Fibroblast of lung (primary cell): ENCODE measurements around the gene SCN2A. TPM values are rescaled to one million over a fixed set of nuclear protein-coding genes. Genes with fewer than 3 reads are reported as not detected.

Experiments used
- DNase-seq, 2 donors: peaks; one replicate each; pipeline versions ENCODE4 v3.0.0 to v3.0.0-alpha.2; 2010; ENCODE audit warnings: low read depth in 2 of 2
- H2AFZ ChIP-seq: 2 replicates; pipeline ENCODE4 v1.5.1; 2012; ENCODE audit warnings: low read length, control low read depth, inconsistent platforms
- H3K27ac ChIP-seq: 2 replicates; pipeline ENCODE4 v1.5.1; 2011; ENCODE audit warnings: low read length, control low read depth; ENCODE audit not compliant: insufficient read depth
- H3K27me3 ChIP-seq: 2 replicates; pipeline ENCODE4 v1.5.1; 2011; ENCODE audit warnings: mild to moderate bottlenecking, low read length; ENCODE audit not compliant: control insufficient read depth, insufficient read depth
- H3K36me3 ChIP-seq: 2 replicates; pipeline ENCODE4 v1.5.1; 2011; ENCODE audit warnings: low read length; ENCODE audit not compliant: control insufficient read depth, insufficient read depth
- H3K4me1 ChIP-seq: 2 replicates; pipeline ENCODE4 v1.5.1; 2011; ENCODE audit warnings: low read length; ENCODE audit not compliant: control insufficient read depth, insufficient read depth; ENCODE audit errors: extremely low read depth
- H3K4me2 ChIP-seq: 2 replicates; pipeline ENCODE4 v1.5.1; 2011; ENCODE audit warnings: low read length, control low read depth; ENCODE audit not compliant: insufficient read depth; ENCODE audit errors: extremely low read depth
- H3K4me3 ChIP-seq, 4 experiments: fragments of 200-600 bp in 1 of 4; sonication (generic) in 1 of 4; replicated peaks in 1 of 4; 2 replicates each; pipeline ENCODE4 v1.5.1; 2011 to 2016; ENCODE audit warnings: low read length in 4 of 4, low read depth in 3 of 4, mild to moderate bottlenecking in 3 of 4, control low read depth in 2 of 4, inconsistent platforms in 1 of 4, mixed read lengths in 1 of 4; ENCODE audit not compliant: insufficient read depth in 1 of 4; ENCODE audit errors: control extremely low read depth in 1 of 4
- H3K79me2 ChIP-seq: 2 replicates; pipeline ENCODE4 v1.5.1; 2012; ENCODE audit warnings: mild to moderate bottlenecking, low read length, inconsistent platforms; ENCODE audit not compliant: control insufficient read depth, insufficient read depth
- H3K9ac ChIP-seq: 2 replicates; pipeline ENCODE4 v1.5.1; 2011; ENCODE audit warnings: mild to moderate bottlenecking, low read length, control low read depth; ENCODE audit not compliant: insufficient read depth
- H3K9me3 ChIP-seq: 2 replicates; pipeline ENCODE4 v1.5.1; 2012; ENCODE audit warnings: low read depth, low read length; ENCODE audit not compliant: control insufficient read depth, insufficient read depth
- H4K20me1 ChIP-seq: 2 replicates; pipeline ENCODE4 v1.5.1; 2011; ENCODE audit warnings: low read length; ENCODE audit not compliant: control insufficient read depth, insufficient read depth; ENCODE audit errors: extremely low read depth
- EZH2 ChIP-seq: IDR thresholded peaks from 2 replicates; pipeline ENCODE4 v1.5.1; 2012; ENCODE audit warnings: low read length, control low read depth, mild to moderate bottlenecking; ENCODE audit errors: missing control alignments
- polyA plus RNA-seq, 2 donors: library from polyadenylated mRNA; depleted of rRNA in 1 of 2; stranded (reverse) in 1 of 2; unstranded in 1 of 2; fragments of >200 nt; gene quantifications; 2 replicates each; pipeline ENCODE4 v1.2.1, GENCODE V29; 2011 to 2012; ENCODE audit warnings: missing spikeins in 1 of 2
- total RNA-seq: library from RNA; depleted of rRNA; stranded (reverse); fragments of >200 nt; gene quantifications from 2 replicates; pipeline ENCODE4 v1.2.1, GENCODE V29; 2014
- TF ChIP-seq, protein P1 (sequence below), 2 donors: IDR thresholded peaks in 1 of 2; conservative IDR thresholded peaks in 1 of 2; 1 replicate in 1 of 2; 2 replicates in 1 of 2; pipeline ENCODE4 v1.5.1; 2011 to 2012; ENCODE audit warnings: low read length in 2 of 2, control low read depth in 1 of 2, inconsistent platforms in 1 of 2, low read depth in 1 of 2, mild to moderate bottlenecking in 1 of 2

Gene SCN2A
- total and polyA plus RNA-seq, 2 donors (not counting 1 experiment from before 2014, with no cell fraction given) = 0.76 to 7.1 TPM

DNA sequence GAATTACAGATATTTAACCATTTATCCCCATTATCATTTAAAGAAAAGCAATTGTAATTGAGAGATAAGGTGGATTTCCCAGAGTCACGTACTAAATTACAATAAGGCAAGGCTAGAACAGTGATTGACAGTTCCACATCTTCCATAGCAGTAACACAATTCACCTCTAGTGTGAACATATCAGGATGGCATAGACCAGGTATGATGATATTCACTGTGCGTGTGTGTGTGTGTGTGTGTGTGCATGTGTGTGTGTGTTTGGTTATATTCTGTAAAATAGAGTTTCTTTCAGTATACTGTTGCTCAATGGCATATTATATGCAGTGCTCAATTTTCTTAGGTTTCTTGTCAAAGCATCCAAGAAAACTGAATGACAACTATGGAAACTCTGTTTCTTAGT lies 1.7 kb downstream of the SCN2A start:
- H3K4me2 ChIP-seq = no peak overlapping the region
- H3K27me3 ChIP-seq = no peaks in the 10 kb centered on the region
- H3K4me3 ChIP-seq = no peak overlapping the region
- no peaks in the 10 kb centered on the region for H4K20me1 ChIP-seq
- H3K9ac ChIP-seq = no peak overlapping the region
- no peak for TF ChIP-seq EZH2
- TF ChIP-seq, protein P1, sequence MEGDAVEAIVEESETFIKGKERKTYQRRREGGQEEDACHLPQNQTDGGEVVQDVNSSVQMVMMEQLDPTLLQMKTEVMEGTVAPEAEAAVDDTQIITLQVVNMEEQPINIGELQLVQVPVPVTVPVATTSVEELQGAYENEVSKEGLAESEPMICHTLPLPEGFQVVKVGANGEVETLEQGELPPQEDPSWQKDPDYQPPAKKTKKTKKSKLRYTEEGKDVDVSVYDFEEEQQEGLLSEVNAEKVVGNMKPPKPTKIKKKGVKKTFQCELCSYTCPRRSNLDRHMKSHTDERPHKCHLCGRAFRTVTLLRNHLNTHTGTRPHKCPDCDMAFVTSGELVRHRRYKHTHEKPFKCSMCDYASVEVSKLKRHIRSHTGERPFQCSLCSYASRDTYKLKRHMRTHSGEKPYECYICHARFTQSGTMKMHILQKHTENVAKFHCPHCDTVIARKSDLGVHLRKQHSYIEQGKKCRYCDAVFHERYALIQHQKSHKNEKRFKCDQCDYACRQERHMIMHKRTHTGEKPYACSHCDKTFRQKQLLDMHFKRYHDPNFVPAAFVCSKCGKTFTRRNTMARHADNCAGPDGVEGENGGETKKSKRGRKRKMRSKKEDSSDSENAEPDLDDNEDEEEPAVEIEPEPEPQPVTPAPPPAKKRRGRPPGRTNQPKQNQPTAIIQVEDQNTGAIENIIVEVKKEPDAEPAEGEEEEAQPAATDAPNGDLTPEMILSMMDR (conservative IDR thresholded peaks at IDR 0.05 in 1 of 2, IDR thresholded peaks at IDR 0.05 in 1 of 2; ENCODE audit: low read depth in 1 of 2, low read length in 2 of 2) = no peak
- no peak overlapping the region for H3K27ac ChIP-seq
- no peaks in the 10 kb centered on the region for H3K9me3 ChIP-seq
- no peaks in the 10 kb centered on the region for H3K4me1 ChIP-seq
- H3K36me3 ChIP-seq = no peaks in the 10 kb centered on the region
- no peaks in the 10 kb centered on the region for H3K79me2 ChIP-seq
- H2AFZ ChIP-seq = no peak overlapping the region
- DNase-seq = no peak

DNA sequence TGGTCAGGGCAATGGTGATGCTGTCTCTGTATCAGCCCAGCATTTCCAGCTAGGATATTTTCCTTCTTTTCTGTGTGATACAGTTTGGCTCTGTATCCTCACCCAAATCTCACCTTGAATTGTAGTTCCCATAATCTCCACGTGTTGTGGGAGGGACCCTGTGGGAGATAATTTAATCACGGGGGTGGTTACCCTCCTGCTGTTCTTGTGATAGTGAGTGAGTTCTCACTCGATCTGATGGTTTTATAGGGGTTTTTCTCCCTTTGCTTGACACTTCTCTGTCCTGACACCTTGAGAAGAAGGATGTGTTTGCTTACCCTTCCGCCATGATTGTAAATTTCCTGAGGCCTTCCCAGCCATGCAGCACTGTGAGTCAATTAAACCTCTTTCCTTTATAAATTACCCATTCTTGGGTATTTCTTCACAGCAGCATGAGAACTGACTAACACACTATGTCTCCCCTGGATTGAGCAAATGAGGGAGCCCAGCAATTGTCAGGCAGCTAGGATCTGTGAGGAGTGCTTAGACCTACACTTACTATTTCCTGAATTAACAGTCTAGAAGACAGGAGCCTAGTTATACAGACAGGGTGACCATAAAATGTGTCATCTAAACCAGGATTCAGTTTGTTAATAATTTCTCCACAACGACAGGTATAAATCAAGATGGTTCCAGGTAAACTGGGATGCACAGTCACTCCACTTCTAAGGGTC lies 6.0 kb downstream of the SCN2A start:
- Histone ChIP-seq H3K27me3 (no peaks in the 10 kb centered on the region), H2AFZ (no peak overlapping the region), H3K9ac (no peak overlapping the region), H3K9me3 (no peaks in the 10 kb centered on the region), H4K20me1 (no peaks in the 10 kb centered on the region), H3K36me3 (no peaks in the 10 kb centered on the region), H3K4me2 (no peak overlapping the region), H3K4me3 (no peak overlapping the region), H3K27ac (no peak overlapping the region), H3K4me1 (no peaks in the 10 kb centered on the region), H3K79me2 (no peaks in the 10 kb centered on the region)
- DNase-seq = no peak
- no peak for TF ChIP-seq EZH2
- TF ChIP-seq, protein P1 (conservative IDR thresholded peaks at IDR 0.05 in 1 of 2, IDR thresholded peaks at IDR 0.05 in 1 of 2; ENCODE audit: low read depth in 1 of 2, low read length in 2 of 2) = no peak

DNA sequence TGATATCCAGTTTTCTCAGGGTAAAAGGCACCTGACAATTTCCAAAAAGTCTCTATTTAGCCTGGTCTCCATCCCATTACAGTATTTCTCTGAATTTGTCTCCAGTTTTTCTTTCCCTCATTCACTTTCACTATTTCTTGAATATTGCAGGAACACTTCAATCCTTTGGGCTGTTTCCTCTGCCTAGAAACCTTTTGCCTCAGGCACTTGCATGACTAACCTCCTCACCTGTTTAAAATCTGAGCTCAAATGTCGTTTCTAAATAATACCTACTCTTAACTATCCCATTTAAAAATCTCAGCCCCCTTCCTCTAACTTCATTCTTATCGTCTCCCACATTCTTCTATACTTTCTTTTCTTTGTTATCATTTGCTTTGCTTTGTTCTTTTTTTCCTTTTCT lies 9.0 kb downstream of the SCN2A start:
- no peak overlapping the region for H3K4me3 ChIP-seq
- no peaks in the 10 kb centered on the region for H3K9me3 ChIP-seq
- H3K36me3 ChIP-seq = no peaks in the 10 kb centered on the region
- H4K20me1 ChIP-seq = no peaks in the 10 kb centered on the region
- H3K27me3 ChIP-seq = no peaks in the 10 kb centered on the region
- H3K4me2 ChIP-seq = no peak overlapping the region
- H3K4me1 ChIP-seq = no peaks in the 10 kb centered on the region
- TF ChIP-seq EZH2 = no peak
- TF ChIP-seq, protein P1 (conservative IDR thresholded peaks at IDR 0.05 in 1 of 2, IDR thresholded peaks at IDR 0.05 in 1 of 2; ENCODE audit: low read depth in 1 of 2, low read length in 2 of 2) = no peak
- no peaks in the 10 kb centered on the region for H3K79me2 ChIP-seq
- no peak for DNase-seq
- no peak overlapping the region for H2AFZ ChIP-seq
- no peak overlapping the region for H3K9ac ChIP-seq
- H3K27ac ChIP-seq = no peak overlapping the region
